Parathyroid adenoma (tissue), 2 donors: ENCODE results near the gene GRAMD2B.

Experiments
- H2AFZ ChIP-seq: fragments of 300-600 bp; sonication (generic); one replicate; pipeline ENCODE4 v1.7.0; 2017; ENCODE audit warnings: antibody characterized with exemption, mild to moderate bottlenecking
- H3K27ac ChIP-seq: fragments of 300-600 bp; sonication (generic); one replicate; pipeline ENCODE4 v1.7.0; 2017
- H3K27me3 ChIP-seq: fragments of 300-600 bp; sonication (generic); one replicate; pipeline ENCODE4 v1.7.0; 2017; ENCODE audit warnings: low read length; ENCODE audit not compliant: control insufficient read depth, insufficient read depth
- H3K36me3 ChIP-seq: fragments of 300-600 bp; sonication (generic); one replicate; pipeline ENCODE4 v1.7.0; 2017; ENCODE audit warnings: low read length; ENCODE audit not compliant: control insufficient read depth, insufficient read depth
- H3K4me1 ChIP-seq: fragments of 300-600 bp; sonication (generic); one replicate; pipeline ENCODE4 v1.7.0; 2017; ENCODE audit warnings: control low read depth
- H3K4me2 ChIP-seq: fragments of 300-600 bp; sonication (generic); one replicate; pipeline ENCODE4 v1.7.0; 2017; ENCODE audit warnings: low read length
- H3K4me3 ChIP-seq: fragments of 300-600 bp; sonication (generic); one replicate; pipeline ENCODE4 v1.7.0; 2017; ENCODE audit warnings: low read depth, low read length
- H3K79me2 ChIP-seq: fragments of 300-600 bp; sonication (generic); one replicate; pipeline ENCODE4 v1.7.0; 2017; ENCODE audit warnings: control low read depth
- H3K9ac ChIP-seq: fragments of 300-600 bp; sonication (generic); one replicate; pipeline ENCODE4 v1.7.0; 2017; ENCODE audit warnings: mild to moderate bottlenecking
- H3K9me3 ChIP-seq: fragments of 300-600 bp; sonication (generic); one replicate; pipeline ENCODE4 v1.7.0; 2017; ENCODE audit warnings: low read length; ENCODE audit not compliant: control insufficient read depth
- CTCF ChIP-seq: fragments of 300-600 bp; sonication (generic); IDR thresholded peaks from one replicate; pipeline ENCODE4 v1.7.0; 2017; ENCODE audit warnings: antibody characterized with exemption, mild to moderate bottlenecking
- donor health status: primary hyperparathyroidism.

The GRAMD2B gene

GRCh38 chr5:126477294-126478117, 54.3 kb downstream of the GRAMD2B start:
- no peak overlapping the region for H3K4me3 ChIP-seq
- TF ChIP-seq CTCF: no peak
- H3K27ac ChIP-seq: no peak overlapping the region
- no peaks in the 10 kb centered on the region for H3K36me3 ChIP-seq
- no peaks in the 10 kb centered on the region for H3K4me1 ChIP-seq
- H3K27me3 ChIP-seq: no peaks in the 10 kb centered on the region
- no peak overlapping the region for H3K4me2 ChIP-seq
- H3K79me2 ChIP-seq: no peaks in the 10 kb centered on the region
- H3K9ac ChIP-seq: no peak overlapping the region
- H2AFZ ChIP-seq: no peak overlapping the region
- H3K9me3 ChIP-seq: no peaks in the 10 kb centered on the region

DNA sequence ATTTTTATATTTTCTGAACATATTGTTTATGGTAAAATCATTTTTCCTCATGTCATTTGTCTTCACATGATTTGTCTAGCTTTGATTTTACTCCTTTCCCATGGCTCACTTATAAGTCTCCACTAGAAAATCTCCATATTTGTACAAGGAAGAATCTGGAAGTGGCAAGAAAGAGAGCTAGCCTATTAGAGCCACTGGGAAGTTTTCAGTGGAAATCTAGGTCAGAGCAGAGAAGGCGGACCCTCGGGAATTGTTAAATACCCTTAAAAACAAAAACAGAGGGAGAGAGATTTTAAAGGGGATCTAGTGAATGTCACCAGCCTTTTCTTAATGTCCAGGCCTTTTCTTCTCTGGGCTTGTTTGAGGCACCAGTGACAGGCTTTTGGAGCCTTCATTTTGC, 56.6 kb downstream of the GRAMD2B start:
- no peaks in the 10 kb centered on the region for H3K27me3 ChIP-seq
- H3K9me3 ChIP-seq: no peaks in the 10 kb centered on the region
- no peaks in the 10 kb centered on the region for H3K4me1 ChIP-seq
- H2AFZ ChIP-seq: no peak overlapping the region
- H3K79me2 ChIP-seq: no peaks in the 10 kb centered on the region
- no peak overlapping the region for H3K9ac ChIP-seq
- H3K4me2 ChIP-seq: no peak overlapping the region
- no peak for TF ChIP-seq CTCF
- no peaks in the 10 kb centered on the region for H3K36me3 ChIP-seq
- no peak overlapping the region for H3K27ac ChIP-seq
- H3K4me3 ChIP-seq: no peak overlapping the region

DNA sequence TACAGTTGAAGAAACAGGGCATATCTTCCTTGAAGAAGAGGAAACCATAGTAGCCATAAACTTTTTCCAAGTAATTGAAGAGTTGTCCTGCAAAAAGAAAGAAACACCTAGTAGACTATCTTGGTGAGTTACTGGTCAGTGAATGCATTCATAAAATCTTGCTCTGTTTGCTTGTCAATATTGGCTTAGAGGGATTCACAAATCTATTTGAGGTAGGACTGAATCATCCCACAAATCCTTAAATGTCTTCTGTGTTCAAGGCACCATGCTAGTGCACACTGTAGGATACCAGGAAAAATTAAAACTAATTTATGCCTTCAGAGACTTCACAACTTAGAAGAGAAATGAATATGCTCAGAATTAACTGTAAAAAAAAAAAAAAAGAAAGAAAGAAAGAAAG, 57.6 kb downstream of the GRAMD2B start:
- no peak overlapping the region for H3K4me2 ChIP-seq
- H3K4me3 ChIP-seq: no peak overlapping the region
- H2AFZ ChIP-seq: no peak overlapping the region
- no peak for TF ChIP-seq CTCF
- H3K4me1 ChIP-seq: no peaks in the 10 kb centered on the region
- H3K79me2 ChIP-seq: no peaks in the 10 kb centered on the region
- H3K27ac ChIP-seq: no peak overlapping the region
- H3K9me3 ChIP-seq: no peaks in the 10 kb centered on the region
- H3K27me3 ChIP-seq: no peaks in the 10 kb centered on the region
- H3K36me3 ChIP-seq: no peaks in the 10 kb centered on the region
- no peak overlapping the region for H3K9ac ChIP-seq

GRCh38 chr5:126481243-126481642, 58.0 kb downstream of the GRAMD2B start:
- Histone ChIP-seq H3K36me3 (no peaks in the 10 kb centered on the region), H2AFZ (no peak overlapping the region), H3K27me3 (no peaks in the 10 kb centered on the region), H3K4me3 (no peak overlapping the region), H3K79me2 (no peaks in the 10 kb centered on the region), H3K9ac (no peak overlapping the region), H3K27ac (no peak overlapping the region), H3K9me3 (no peaks in the 10 kb centered on the region), H3K4me1 (no peaks in the 10 kb centered on the region), H3K4me2 (no peak overlapping the region)
- no peak for TF ChIP-seq CTCF

DNA sequence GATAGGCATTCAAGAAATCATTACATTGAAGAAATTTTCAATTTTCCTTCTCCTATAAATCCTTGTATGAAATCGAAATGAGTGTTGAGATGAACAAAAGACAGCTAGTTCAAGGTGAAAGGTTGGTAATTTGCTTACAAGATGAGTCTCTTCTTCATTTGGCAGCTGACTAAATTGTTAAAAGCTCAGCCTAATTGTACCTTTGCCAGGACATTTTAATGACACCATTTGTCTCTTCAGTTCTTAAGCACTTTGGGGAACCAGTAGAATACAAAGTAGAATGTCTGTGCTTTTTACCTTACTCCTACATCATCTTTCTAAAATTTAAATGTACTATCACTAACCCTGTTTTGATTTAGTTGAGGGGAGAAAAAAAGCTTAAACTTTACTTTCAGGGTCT, 59.4 kb downstream of the GRAMD2B start:
- H3K27me3 ChIP-seq: no peaks in the 10 kb centered on the region
- no peaks in the 10 kb centered on the region for H3K79me2 ChIP-seq
- no peaks in the 10 kb centered on the region for H3K36me3 ChIP-seq
- no peaks in the 10 kb centered on the region for H3K4me1 ChIP-seq
- no peak overlapping the region for H3K27ac ChIP-seq
- no peak overlapping the region for H3K4me2 ChIP-seq
- no peaks in the 10 kb centered on the region for H3K9me3 ChIP-seq
- no peak overlapping the region for H3K9ac ChIP-seq
- H3K4me3 ChIP-seq: no peak overlapping the region
- no peak overlapping the region for H2AFZ ChIP-seq
- no peak for TF ChIP-seq CTCF
